Adipocyte (in vitro differentiated cells): ENCODE results near the gene TMPRSS6.

Experiments used
- DNase-seq: peaks from one replicate; pipeline ENCODE4 v3.0.0-alpha.2; 2015; ENCODE audit warnings: low read depth
- H3K27me3 ChIP-seq: replicated peaks from 2 replicates; pipeline ENCODE4 v1.7.0; 2013; ENCODE audit warnings: mild to moderate bottlenecking, low read length, moderate library complexity; ENCODE audit not compliant: control insufficient read depth, insufficient read depth
- H3K36me3 ChIP-seq: 2 replicates; pipeline ENCODE4 v1.7.0; 2013; ENCODE audit warnings: low read length, mild to moderate bottlenecking, moderate library complexity; ENCODE audit not compliant: control insufficient read depth, insufficient read depth, severe bottlenecking
- H3K4me1 ChIP-seq: 2 replicates; pipeline ENCODE4 v1.7.0; 2013; ENCODE audit warnings: mild to moderate bottlenecking, low read length, moderate library complexity; ENCODE audit not compliant: control insufficient read depth, insufficient read depth
- H3K4me3 ChIP-seq: 2 replicates; pipeline ENCODE4 v1.7.0; 2013; ENCODE audit warnings: mild to moderate bottlenecking, low read length, moderate library complexity
- H3K9ac ChIP-seq: 2 replicates; pipeline ENCODE4 v1.7.0; 2013; ENCODE audit warnings: mild to moderate bottlenecking, low read length, moderate library complexity
- H3K9me3 ChIP-seq: 2 replicates; pipeline ENCODE4 v1.7.0; 2013; ENCODE audit warnings: mild to moderate bottlenecking, low read length, moderate library complexity; ENCODE audit not compliant: control insufficient read depth

TMPRSS6 gene

DNA sequence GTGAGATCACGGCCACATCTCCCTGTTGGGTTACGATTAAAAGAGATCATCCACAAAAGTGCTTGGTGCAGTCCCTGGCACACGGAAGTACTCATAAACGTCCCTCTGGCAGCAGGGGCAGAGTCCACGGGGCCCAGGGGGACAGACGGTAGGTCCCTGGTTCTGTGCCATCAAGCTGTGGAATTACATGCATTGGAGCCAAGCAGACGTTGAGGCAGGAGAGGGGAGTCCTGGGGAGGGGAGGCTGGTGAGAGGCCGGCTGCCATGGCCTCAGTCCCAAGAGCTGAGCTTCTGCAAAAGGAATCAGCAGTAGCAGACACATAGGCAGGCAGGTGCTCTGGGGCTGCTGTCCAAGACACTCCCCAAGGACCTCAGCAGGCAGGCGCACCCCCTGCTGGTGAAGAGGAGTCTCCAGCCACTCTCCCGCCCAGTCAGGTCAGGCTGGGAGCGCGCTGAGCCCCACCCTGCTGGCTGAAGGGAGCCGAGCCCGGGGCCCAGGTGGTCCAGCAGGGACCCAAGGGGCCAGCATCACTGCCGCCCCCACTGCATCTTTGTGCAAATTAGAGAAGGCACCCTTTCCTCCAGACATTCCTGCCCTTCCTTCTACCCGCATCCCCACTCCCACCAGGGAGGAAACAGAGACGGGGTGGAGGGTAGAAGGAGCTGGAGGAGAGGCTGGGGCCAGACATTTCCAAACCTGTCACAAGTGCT is 65.5 kb downstream of the TMPRSS6 start:
- Histone ChIP-seq H3K9me3 (no peaks in the 10 kb centered on the region), H3K4me3 (no peak overlapping the region)
- DNase-seq: peak; percentile 23

DNA sequence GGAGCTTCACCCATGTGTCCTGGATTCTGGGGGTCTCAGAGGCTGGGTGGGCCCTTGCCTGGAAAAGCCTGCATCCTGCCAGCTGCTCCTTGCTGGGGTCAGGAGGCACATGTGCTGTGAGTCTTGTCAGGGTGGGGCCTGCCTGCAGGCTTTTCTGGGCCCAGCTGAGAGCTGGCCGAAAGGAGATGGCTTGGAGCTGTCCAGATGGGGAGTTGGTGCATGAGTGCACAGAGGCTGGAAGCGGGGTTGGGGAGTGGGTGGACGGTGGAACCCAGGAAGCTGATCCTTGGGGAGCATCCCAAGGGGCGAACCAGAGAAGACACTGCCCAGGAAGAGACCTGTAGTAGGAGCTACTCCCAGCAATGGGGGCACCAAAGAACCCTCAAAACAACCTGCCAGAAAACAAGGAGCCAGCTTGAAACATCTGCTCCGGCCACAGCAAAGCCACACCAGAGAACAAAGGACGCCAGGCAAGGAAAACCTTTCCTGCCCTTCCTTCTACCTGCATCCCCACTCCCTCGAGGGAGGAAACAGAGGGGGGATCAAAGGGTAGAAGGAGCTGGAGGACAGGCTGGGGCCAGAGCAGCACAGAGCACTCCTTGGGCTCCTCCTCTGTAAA is 66.2 kb downstream of the TMPRSS6 start:
- no peaks in the 10 kb centered on the region for H3K9me3 ChIP-seq
- H3K9ac ChIP-seq: no peak overlapping the region
- no peaks in the 10 kb centered on the region for H3K4me1 ChIP-seq
- no peak overlapping the region for H3K4me3 ChIP-seq
- peaks cover 9% of the 10 kb centered on the region for H3K27me3 ChIP-seq
- no peaks in the 10 kb centered on the region for H3K36me3 ChIP-seq
- no peak for DNase-seq

More for the DNA sequence above, 65.5 kb downstream of the TMPRSS6 start:
- Histone ChIP-seq H3K27me3 (peaks cover 9% of the 10 kb centered on the region), H3K36me3 (no peaks in the 10 kb centered on the region), H3K9ac (no peak overlapping the region), H3K4me1 (no peaks in the 10 kb centered on the region)

- Histone ChIP-seq H3K4me3 (no peak overlapping the region), H3K4me1 (no peaks in the 10 kb centered on the region), H3K9ac (no peak overlapping the region), H3K9me3 (no peaks in the 10 kb centered on the region), H3K27me3 (peaks cover 30% of the 10 kb centered on the region), H3K36me3 (no peaks in the 10 kb centered on the region)
- DNase-seq: no peak
Observed at GRCh38 chr22:37039466-37039865, 70.0 kb downstream of the TMPRSS6 start.

DNA sequence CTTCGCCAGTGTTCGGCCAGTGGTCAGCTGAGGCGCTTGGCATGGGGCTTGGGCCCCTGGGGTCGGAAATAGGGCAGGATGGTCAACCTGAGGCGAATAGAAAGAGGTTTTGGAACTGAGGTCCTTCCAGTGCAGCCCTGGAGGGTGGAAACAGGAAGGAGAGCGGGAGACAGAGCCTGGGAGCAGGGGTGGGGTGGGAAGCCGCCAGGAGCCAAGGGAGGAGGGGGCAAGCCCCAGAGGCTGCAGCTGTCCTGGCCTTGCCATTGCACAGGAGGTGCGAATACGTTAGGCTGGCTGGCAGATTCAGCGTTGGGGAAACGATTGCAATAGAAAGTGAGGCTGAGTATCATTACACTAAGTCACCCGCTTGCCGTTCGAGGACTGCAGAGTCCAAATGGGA is 71.8 kb downstream of the TMPRSS6 start:
- Histone ChIP-seq H3K36me3 (no peaks in the 10 kb centered on the region), H3K27me3 (peaks cover 21% of the 10 kb centered on the region)

DNA sequence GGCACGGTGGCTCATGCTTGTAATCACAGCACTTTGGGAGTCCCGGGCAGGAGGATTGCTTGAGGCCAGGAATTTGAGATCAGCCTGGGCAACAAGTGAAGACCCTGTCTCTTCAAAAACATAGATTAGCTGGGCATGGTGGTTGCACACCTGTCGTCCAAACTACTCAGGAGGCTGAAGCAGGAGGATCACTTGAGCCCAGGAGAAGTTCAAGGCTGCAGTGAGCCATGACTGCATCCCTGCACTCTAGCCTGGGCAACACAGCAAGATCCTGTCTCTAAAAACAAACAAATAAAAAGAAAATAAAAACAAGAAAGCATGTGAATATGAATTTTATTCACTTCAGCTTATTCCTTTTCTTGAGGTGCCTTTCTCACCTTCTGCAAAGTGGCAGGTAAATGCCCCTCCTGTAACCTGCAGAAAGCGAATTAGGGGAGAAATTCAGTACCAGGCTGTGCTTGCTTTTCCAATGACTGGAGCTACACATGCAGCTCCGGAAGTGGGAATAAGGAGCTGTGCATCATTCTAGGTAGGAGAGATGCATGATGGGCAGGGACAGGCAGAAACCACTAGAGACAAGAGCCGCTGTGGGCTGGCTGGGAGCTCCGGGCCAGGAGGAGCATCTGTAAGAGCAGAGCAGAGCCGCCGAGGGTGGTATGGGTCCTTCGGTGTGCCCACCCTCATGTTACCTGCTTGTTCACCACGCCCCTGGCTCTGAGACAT is 72.7 kb downstream of the TMPRSS6 start:
- Histone ChIP-seq H3K4me3 (no peak overlapping the region), H3K36me3 (no peaks in the 10 kb centered on the region), H3K9me3 (no peaks in the 10 kb centered on the region), H3K4me1 (peaks cover 16% of the 10 kb centered on the region), H3K9ac (no peak overlapping the region), H3K27me3 (peaks cover 21% of the 10 kb centered on the region)
- DNase-seq: no peak

More for the DNA sequence above, 71.8 kb downstream of the TMPRSS6 start:
- H3K9me3 ChIP-seq: no peaks in the 10 kb centered on the region
- H3K4me3 ChIP-seq: no peak overlapping the region
- peaks cover 7% of the 10 kb centered on the region for H3K4me1 ChIP-seq
- no peak for DNase-seq
- no peak overlapping the region for H3K9ac ChIP-seq

DNA sequence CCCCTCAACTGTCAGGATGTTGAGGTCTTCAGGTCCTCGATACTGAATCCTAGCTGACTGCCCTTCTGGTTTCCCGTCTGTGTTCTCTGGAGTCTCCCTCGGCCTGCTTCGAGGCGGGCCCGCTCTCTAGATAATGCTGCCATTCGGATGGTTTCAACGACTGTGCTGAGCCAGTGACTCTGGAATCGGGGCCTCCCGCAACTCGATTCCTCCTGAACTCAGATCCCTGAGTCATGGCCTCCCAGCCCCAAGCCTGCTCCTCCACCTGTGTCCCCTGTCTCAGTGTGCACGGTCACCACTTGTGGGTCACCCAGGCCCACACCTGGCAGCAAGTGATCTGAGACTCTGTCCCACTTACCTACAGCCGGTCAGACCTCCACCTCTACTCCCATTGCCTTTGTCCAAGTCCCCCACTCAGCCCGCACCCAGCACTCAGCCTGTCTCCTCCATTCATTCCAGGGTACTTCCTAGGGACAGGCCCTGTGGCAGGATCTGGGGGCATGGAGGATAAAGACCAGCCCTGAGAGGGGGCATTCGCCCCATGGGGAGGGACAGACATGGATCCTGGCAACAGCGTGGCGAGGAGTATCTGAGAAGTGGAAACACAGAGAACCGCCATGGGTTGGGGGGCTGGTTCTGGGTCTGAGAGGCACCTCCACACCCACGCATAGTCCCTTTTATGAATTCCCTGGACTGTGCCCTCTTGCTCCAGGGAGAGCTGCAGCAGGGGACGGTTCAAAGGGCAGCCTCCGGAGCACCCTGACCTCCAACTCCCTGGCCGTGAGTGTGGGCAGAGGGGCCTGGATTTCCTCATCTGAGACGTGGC is 75.7 kb downstream of the TMPRSS6 start:
- Histone ChIP-seq H3K4me1 (peaks cover 18% of the 10 kb centered on the region), H3K36me3 (peaks cover 18% of the 10 kb centered on the region), H3K9ac (no peak overlapping the region), H3K9me3 (no peaks in the 10 kb centered on the region), H3K27me3 (peaks cover 21% of the 10 kb centered on the region), H3K4me3 (no peak overlapping the region)
- no peak for DNase-seq

- Histone ChIP-seq H3K4me1 (peaks cover 18% of the 10 kb centered on the region), H3K9ac (no peak overlapping the region), H3K9me3 (no peaks in the 10 kb centered on the region), H3K27me3 (peaks cover 21% of the 10 kb centered on the region), H3K36me3 (peaks cover 23% of the 10 kb centered on the region), H3K4me3 (no peak overlapping the region)
- DNase-seq: peak; percentile 21
Observed at GRCh38 chr22:37032535-37033460, 76.7 kb downstream of the TMPRSS6 start.

GRCh38 chr22:37032134-37032534 is 77.4 kb downstream of the TMPRSS6 start:
- no peak for DNase-seq
- peak overlapping the region; percentile 15 for H3K9ac ChIP-seq
- no peaks in the 10 kb centered on the region for H3K9me3 ChIP-seq
- H3K4me1 ChIP-seq: peaks cover 18% of the 10 kb centered on the region
- H3K4me3 ChIP-seq: no peak overlapping the region
- peaks cover 14% of the 10 kb centered on the region for H3K27me3 ChIP-seq
- peaks cover 29% of the 10 kb centered on the region for H3K36me3 ChIP-seq

DNA sequence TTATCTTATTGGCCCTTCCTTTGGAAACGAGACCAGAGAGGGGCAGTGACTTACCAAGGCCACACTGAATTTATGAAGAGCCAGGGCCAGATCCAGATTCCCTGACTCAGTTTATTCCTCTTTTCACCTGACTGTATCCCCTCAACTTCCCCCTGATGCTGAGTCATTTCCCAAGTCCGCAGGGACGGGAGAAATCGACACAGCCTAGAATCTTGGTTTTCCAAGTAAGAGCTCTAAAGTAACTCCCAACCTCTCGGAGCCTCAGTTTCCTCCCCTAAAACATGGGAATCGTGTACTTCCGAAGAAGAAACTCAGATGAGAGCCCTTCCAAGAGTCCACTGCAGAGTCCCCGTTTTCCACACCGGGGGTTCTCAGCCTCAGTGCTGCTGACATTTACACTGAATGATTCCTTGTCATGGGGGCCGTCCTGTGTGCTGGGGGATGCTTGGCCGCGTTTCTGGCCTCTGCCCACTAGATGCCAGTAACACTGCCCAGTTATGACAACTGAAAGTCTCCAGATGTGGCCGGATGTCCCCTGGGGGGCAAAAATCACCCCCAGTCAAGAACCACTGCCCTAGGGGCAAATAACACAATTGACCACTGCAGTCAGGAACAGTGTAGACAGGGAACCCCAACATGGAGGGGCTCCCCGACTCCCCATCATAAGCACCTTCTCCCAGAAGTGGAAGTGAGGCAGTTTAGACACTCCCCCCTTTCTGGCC is 78.8 kb downstream of the TMPRSS6 start:
- Histone ChIP-seq H3K36me3 (peaks cover 44% of the 10 kb centered on the region), H3K9me3 (no peaks in the 10 kb centered on the region), H3K4me1 (peaks cover 18% of the 10 kb centered on the region), H3K4me3 (no peak overlapping the region), H3K9ac (no peak overlapping the region), H3K27me3 (peaks cover 5% of the 10 kb centered on the region)
- no peak for DNase-seq
